Measurements from ENCODE around the gene CDKAL1. TPM values are rescaled to one million over a fixed set of nuclear protein-coding genes. Genes with fewer than 3 reads are reported as not detected.

CDKAL1 gene
- total and polyA plus RNA-seq, 2 of the 13 experiments (the other 11 are each of a cell fraction or from before 2014, with no cell fraction given): 9.5 to 27.7 TPM

- TF ChIP-seq, protein P1, sequence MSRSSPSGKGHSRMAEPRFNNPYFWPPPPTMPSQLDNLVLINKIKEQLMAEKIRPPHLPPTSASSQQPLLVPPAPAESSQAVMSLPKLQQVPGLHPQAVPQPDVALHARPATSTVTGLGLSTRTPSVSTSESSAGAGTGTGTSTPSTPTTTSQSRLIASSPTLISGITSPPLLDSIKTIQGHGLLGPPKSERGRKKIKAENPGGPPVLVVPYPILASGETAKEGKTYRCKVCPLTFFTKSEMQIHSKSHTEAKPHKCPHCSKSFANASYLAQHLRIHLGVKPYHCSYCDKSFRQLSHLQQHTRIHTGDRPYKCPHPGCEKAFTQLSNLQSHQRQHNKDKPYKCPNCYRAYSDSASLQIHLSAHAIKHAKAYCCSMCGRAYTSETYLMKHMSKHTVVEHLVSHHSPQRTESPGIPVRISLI (CRISPR knock-in tag; IDR thresholded peaks at IDR 0.05; ENCODE audit: borderline replicate concordance): no peak
- TF ChIP-seq, protein P2, sequence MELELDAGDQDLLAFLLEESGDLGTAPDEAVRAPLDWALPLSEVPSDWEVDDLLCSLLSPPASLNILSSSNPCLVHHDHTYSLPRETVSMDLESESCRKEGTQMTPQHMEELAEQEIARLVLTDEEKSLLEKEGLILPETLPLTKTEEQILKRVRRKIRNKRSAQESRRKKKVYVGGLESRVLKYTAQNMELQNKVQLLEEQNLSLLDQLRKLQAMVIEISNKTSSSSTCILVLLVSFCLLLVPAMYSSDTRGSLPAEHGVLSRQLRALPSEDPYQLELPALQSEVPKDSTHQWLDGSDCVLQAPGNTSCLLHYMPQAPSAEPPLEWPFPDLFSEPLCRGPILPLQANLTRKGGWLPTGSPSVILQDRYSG (CRISPR knock-in tag; IDR thresholded peaks at IDR 0.05): no peak
- TF ChIP-seq JUND (CRISPR knock-in tag; IDR thresholded peaks at IDR 0.05) (no peak), NCOA2 (CRISPR knock-in tag; IDR thresholded peaks at IDR 0.05) (no peak), POGK (CRISPR knock-in tag; conservative IDR thresholded peaks at IDR 0.05) (no peak), PHF21A (CRISPR knock-in tag; IDR thresholded peaks at IDR 0.05) (no peak), ELF1 (CRISPR knock-in tag; IDR thresholded peaks at IDR 0.05) (no peak)
- TF ChIP-seq, protein P3, sequence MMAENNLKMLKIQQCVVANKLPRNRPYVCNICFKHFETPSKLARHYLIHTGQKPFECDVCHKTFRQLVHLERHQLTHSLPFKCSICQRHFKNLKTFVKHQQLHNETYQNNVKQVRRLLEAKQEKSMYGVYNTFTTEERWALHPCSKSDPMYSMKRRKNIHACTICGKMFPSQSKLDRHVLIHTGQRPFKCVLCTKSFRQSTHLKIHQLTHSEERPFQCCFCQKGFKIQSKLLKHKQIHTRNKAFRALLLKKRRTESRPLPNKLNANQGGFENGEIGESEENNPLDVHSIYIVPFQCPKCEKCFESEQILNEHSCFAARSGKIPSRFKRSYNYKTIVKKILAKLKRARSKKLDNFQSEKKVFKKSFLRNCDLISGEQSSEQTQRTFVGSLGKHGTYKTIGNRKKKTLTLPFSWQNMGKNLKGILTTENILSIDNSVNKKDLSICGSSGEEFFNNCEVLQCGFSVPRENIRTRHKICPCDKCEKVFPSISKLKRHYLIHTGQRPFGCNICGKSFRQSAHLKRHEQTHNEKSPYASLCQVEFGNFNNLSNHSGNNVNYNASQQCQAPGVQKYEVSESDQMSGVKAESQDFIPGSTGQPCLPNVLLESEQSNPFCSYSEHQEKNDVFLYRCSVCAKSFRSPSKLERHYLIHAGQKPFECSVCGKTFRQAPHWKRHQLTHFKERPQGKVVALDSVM (CRISPR knock-in tag; IDR thresholded peaks at IDR 0.05): no peak
- TF ChIP-seq, protein P4, sequence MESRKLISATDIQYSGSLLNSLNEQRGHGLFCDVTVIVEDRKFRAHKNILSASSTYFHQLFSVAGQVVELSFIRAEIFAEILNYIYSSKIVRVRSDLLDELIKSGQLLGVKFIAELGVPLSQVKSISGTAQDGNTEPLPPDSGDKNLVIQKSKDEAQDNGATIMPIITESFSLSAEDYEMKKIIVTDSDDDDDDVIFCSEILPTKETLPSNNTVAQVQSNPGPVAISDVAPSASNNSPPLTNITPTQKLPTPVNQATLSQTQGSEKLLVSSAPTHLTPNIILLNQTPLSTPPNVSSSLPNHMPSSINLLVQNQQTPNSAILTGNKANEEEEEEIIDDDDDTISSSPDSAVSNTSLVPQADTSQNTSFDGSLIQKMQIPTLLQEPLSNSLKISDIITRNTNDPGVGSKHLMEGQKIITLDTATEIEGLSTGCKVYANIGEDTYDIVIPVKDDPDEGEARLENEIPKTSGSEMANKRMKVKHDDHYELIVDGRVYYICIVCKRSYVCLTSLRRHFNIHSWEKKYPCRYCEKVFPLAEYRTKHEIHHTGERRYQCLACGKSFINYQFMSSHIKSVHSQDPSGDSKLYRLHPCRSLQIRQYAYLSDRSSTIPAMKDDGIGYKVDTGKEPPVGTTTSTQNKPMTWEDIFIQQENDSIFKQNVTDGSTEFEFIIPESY (CRISPR knock-in tag; IDR thresholded peaks at IDR 0.05): no peak
Measured at GRCh38 chr6:21131406-21131805, 597.1 kb downstream of the CDKAL1 start (continued).
